NCI-H1694 (cell line): ENCODE data around the gene PSD.

Experiments used
- DNase-seq: peaks from one replicate; lab custom pipeline; 2025; lab: John Stamatoyannopoulos, UW

PSD gene

GRCh38 chr10:102438374-102438773, 19.8 kb upstream of the PSD start:
- no peak for DNase-seq

GRCh38 chr10:102437515-102437914, 18.9 kb upstream of the PSD start:
- DNase-seq: no peak

GRCh38 chr10:102436312-102436711, 17.7 kb upstream of the PSD start:
- no peak for DNase-seq

GRCh38 chr10:102435529-102436233, 17.1 kb upstream of the PSD start:
- DNase-seq: no peak

GRCh38 chr10:102435133-102435497, 16.5 kb upstream of the PSD start:
- no peak for DNase-seq

GRCh38 chr10:102434394-102435132, 16.0 kb upstream of the PSD start:
- no peak for DNase-seq

- no peak for DNase-seq
Observed at GRCh38 chr10:102433619-102434046, 15.0 kb upstream of the PSD start.

- DNase-seq: peak; percentile 93
Observed at GRCh38 chr10:102432162-102432950, 13.8 kb upstream of the PSD start, which contains the start of gene CUEDC2. CUEDC2 (minus strand) TSS chr10:102432574; CDS start chr10:102425188, 7,386 bp downstream.

- no peak for DNase-seq
Observed at GRCh38 chr10:102431452-102432124, 13.0 kb upstream of the PSD start.

GRCh38 chr10:102429468-102429867, 10.9 kb upstream of the PSD start:
- DNase-seq: no peak

GRCh38 chr10:102426803-102427287, 8.3 kb upstream of the PSD start:
- no peak for DNase-seq

- DNase-seq: no peak
Observed at GRCh38 chr10:102425444-102425843, 6.9 kb upstream of the PSD start.

- DNase-seq: no peak
Observed at GRCh38 chr10:102424916-102425315, 6.3 kb upstream of the PSD start.

- no peak for DNase-seq
Observed at GRCh38 chr10:102424145-102424544, 5.6 kb upstream of the PSD start.

GRCh38 chr10:102423372-102423968, 4.9 kb upstream of the PSD start:
- no peak for DNase-seq

- no peak for DNase-seq
Observed at GRCh38 chr10:102422545-102423129, 4.1 kb upstream of the PSD start.

GRCh38 chr10:102421757-102422512, 3.4 kb upstream of the PSD start:
- no peak for DNase-seq

- DNase-seq: no peak
Observed at GRCh38 chr10:102421507-102421756, 2.8 kb upstream of the PSD start.

- peak; percentile 92 for DNase-seq
Observed at GRCh38 chr10:102420714-102421506, 2.3 kb upstream of the PSD start, which contains the start of gene FBXL15. FBXL15 (plus strand) TSS chr10:102420836; CDS start chr10:102421130, 294 bp downstream.
